Measurements from ENCODE around the gene ADRM1.

The ADRM1 gene

DNA sequence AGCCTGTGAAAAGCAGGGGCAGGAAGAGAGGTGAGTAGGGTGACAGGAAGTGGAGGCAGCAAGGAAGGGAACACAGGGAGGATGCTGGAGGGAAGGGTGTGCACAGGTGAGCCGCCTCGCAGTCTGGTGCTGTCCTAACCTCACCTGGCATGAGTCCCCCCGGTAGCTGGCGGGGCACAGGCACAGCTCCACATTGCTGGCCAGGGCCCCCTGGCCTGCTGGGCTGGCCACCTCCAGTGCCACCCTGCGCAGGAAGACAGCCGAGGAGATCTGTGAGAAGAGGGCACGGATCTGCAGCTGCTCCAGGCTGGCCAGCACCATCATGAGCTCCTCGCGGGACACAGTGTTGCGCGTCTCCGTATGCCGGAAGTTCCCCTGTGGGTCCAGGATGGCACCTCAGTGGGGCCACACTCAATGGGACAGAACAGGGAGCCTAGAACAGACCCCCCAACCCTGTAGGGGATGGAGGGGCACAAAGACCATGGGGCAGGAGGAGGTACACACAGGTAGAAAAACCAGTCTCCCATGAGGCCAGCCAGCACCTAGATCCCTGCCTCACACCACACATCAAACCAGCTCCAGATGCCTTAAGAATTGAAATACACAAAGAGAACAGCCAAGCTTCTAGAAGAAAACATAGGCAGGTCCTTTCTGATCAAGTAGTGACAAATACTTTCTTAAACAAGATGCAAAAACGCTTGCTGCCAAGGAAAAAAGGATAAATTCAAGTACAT is 22.5 kb downstream of the ADRM1 start:
- Histone ChIP-seq H3K4me3 (ENCODE audit: low read depth, low read length, poor library complexity, severe bottlenecking) (no peak overlapping the region), H2AFZ (ENCODE audit: low read length) (no peak overlapping the region), H3K36me3 (ENCODE audit: insufficient read depth, low read length) (no peaks in the 10 kb centered on the region; the same call in 1 of the 2 replicates), H3F3A (ENCODE audit: insufficient read depth, low read length) (no peaks in the 10 kb centered on the region), H3K27me3 (ENCODE audit: insufficient read depth, low read length) (0 out of 2 replicates have a peak, but pooled peaks cover 6% of the 10 kb centered on the region), H3K27ac (ENCODE audit: low read depth, low read length, poor library complexity, severe bottlenecking) (no peak overlapping the region), H4K20me1 (ENCODE audit: insufficient read depth, low read length) (no peaks in the 10 kb centered on the region), H3K9me2 (ENCODE audit: low read depth, low read length) (no peaks in the 10 kb centered on the region), H3K9me3 (ENCODE audit: low read length) (0 out of 2 replicates have a peak, but pooled peaks cover 4% of the 10 kb centered on the region), H3K4me2 (ENCODE audit: low read length) (no peak overlapping the region), H3K79me2 (ENCODE audit: insufficient read depth, low read length) (no peaks in the 10 kb centered on the region), H3K9ac (ENCODE audit: low read length) (no peak overlapping the region), H3K4me1 (ENCODE audit: insufficient read depth, low read length, severe bottlenecking) (peaks cover 6% of the 10 kb centered on the region)
- no peak for TF ChIP-seq EZH2 (IDR thresholded peaks at IDR 0.05; ENCODE audit: borderline replicate concordance, low read length)
- TF ChIP-seq, protein P1, sequence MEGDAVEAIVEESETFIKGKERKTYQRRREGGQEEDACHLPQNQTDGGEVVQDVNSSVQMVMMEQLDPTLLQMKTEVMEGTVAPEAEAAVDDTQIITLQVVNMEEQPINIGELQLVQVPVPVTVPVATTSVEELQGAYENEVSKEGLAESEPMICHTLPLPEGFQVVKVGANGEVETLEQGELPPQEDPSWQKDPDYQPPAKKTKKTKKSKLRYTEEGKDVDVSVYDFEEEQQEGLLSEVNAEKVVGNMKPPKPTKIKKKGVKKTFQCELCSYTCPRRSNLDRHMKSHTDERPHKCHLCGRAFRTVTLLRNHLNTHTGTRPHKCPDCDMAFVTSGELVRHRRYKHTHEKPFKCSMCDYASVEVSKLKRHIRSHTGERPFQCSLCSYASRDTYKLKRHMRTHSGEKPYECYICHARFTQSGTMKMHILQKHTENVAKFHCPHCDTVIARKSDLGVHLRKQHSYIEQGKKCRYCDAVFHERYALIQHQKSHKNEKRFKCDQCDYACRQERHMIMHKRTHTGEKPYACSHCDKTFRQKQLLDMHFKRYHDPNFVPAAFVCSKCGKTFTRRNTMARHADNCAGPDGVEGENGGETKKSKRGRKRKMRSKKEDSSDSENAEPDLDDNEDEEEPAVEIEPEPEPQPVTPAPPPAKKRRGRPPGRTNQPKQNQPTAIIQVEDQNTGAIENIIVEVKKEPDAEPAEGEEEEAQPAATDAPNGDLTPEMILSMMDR (IDR thresholded peaks at IDR 0.05; ENCODE audit: low read length) = no peak

DNA sequence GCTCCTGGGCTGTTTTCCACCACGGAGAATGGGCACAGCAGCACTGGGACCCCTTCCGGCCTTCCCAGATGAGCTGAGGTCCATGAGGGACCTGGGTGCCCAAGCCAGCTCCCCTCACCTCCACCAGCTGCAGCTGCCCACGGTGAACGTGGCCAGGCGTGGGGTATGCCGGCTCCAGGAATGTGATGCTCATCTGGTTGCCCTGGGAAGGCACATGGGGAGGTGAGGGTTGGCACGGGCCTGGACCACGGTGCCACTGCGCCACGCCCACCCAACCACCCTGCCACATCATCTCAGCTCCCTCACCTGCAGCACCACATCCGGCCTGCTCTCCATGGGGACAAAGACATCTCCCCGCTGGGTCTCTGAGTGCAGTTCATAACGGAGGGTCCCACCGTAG is 23.8 kb downstream of the ADRM1 start:
- no peaks in the 10 kb centered on the region for H4K20me1 ChIP-seq (ENCODE audit: insufficient read depth, low read length)
- H3K4me3 ChIP-seq (ENCODE audit: low read depth, low read length, poor library complexity, severe bottlenecking) = no peak overlapping the region
- no peak overlapping the region for H3K27ac ChIP-seq (ENCODE audit: low read depth, low read length, poor library complexity, severe bottlenecking)
- H3K27me3 ChIP-seq (ENCODE audit: insufficient read depth, low read length) = 0 out of 2 replicates have a peak, but pooled peaks cover 6% of the 10 kb centered on the region
- no peak overlapping the region for H3K4me2 ChIP-seq (ENCODE audit: low read length)
- H3K9ac ChIP-seq (ENCODE audit: low read length) = no peak overlapping the region
- H3K9me2 ChIP-seq (ENCODE audit: low read depth, low read length) = no peaks in the 10 kb centered on the region
- H2AFZ ChIP-seq (ENCODE audit: low read length) = no peak overlapping the region
- H3K36me3 ChIP-seq (ENCODE audit: insufficient read depth, low read length) = no peaks in the 10 kb centered on the region; the same call in 1 of the 2 replicates
- H3F3A ChIP-seq (ENCODE audit: insufficient read depth, low read length) = no peaks in the 10 kb centered on the region
- TF ChIP-seq EZH2 (IDR thresholded peaks at IDR 0.05; ENCODE audit: borderline replicate concordance, low read length) = no peak
- TF ChIP-seq, protein P1 (IDR thresholded peaks at IDR 0.05; ENCODE audit: low read length) = no peak
- H3K9me3 ChIP-seq (ENCODE audit: low read length) = 0 out of 2 replicates have a peak, but pooled peaks cover 4% of the 10 kb centered on the region
- H3K79me2 ChIP-seq (ENCODE audit: insufficient read depth, low read length) = no peaks in the 10 kb centered on the region
- peaks cover 6% of the 10 kb centered on the region for H3K4me1 ChIP-seq (ENCODE audit: insufficient read depth, low read length, severe bottlenecking)

DNA sequence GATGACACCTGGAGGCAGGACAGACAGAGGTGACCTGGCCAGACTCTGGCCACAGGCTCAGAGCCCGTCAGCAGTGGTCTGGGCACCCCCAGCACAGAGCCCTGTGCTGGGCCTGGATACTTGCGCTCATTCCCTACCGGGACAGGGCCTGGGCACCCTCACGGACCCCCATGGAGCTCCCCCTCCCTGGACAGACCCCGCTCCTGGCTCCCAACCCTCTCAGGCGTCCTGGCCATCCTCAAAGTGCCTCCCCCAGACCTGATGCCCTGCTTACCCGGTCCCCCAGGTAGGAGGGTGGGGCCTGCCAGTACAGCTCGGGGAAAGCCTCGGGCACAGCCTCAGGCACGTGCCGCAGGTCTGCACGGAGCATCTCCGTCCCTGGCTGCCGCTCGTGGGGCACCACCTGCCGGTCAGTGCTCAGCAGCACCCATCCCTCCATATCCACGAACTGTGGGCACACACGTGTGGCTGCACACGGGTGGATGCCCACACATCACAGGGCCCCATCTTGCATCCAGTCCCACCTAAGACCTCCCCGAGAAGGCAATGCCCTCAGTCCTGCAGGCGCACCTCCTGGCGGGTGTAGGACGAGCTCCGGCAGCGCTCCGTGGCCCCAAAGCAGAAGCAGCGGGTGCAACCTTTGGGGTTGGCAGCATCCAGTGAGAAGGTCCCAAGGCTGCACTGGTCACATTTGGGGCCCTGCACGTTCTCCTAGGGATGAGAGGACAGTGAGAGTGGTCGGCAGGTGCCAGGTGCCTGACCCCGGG is 24.3 kb downstream of the ADRM1 start:
- no peaks in the 10 kb centered on the region for H4K20me1 ChIP-seq (ENCODE audit: insufficient read depth, low read length)
- peaks cover 6% of the 10 kb centered on the region for H3K4me1 ChIP-seq (ENCODE audit: insufficient read depth, low read length, severe bottlenecking)
- TF ChIP-seq EZH2 (IDR thresholded peaks at IDR 0.05; ENCODE audit: borderline replicate concordance, low read length) = no peak
- TF ChIP-seq, protein P1 (IDR thresholded peaks at IDR 0.05; ENCODE audit: low read length) = peak; percentile 30; the same call in 1 of the 2 replicates
- no peaks in the 10 kb centered on the region for H3K9me2 ChIP-seq (ENCODE audit: low read depth, low read length)
- H3K79me2 ChIP-seq (ENCODE audit: insufficient read depth, low read length) = no peaks in the 10 kb centered on the region
- H3K27ac ChIP-seq (ENCODE audit: low read depth, low read length, poor library complexity, severe bottlenecking) = no peak overlapping the region
- H2AFZ ChIP-seq (ENCODE audit: low read length) = no peak overlapping the region
- no peak overlapping the region for H3K4me3 ChIP-seq (ENCODE audit: low read depth, low read length, poor library complexity, severe bottlenecking)
- H3K9ac ChIP-seq (ENCODE audit: low read length) = no peak overlapping the region
- H3K27me3 ChIP-seq (ENCODE audit: insufficient read depth, low read length) = 0 out of 2 replicates have a peak, but pooled peaks cover 6% of the 10 kb centered on the region
- H3K9me3 ChIP-seq (ENCODE audit: low read length) = 0 out of 2 replicates have a peak, but pooled peaks cover 4% of the 10 kb centered on the region
- H3K4me2 ChIP-seq (ENCODE audit: low read length) = no peak overlapping the region
- H3F3A ChIP-seq (ENCODE audit: insufficient read depth, low read length) = no peaks in the 10 kb centered on the region
- no peaks in the 10 kb centered on the region; the same call in 1 of the 2 replicates for H3K36me3 ChIP-seq (ENCODE audit: insufficient read depth, low read length)
